ENCODE measurements around the gene GPT2.
"Not testable (repeated sequence)": the region's sequence is repeated elsewhere in the genome, so short reads cannot be mapped to it uniquely, and the experiment has no call there.

The GPT2 gene

GRCh38 chr16:46862555-46863447 is 21.4 kb upstream of the GPT2 start:
- FAIRE-seq (no peak), DNase-seq (ENCODE audit: low spot score) (peak; percentile 10)

- FAIRE-seq (no peak), DNase-seq (ENCODE audit: low spot score) (no peak)
Observed at GRCh38 chr16:46866286-46866685, 17.9 kb upstream of the GPT2 start.

- FAIRE-seq; DNase-seq (ENCODE audit: low spot score): not testable (repeated sequence)
Observed at GRCh38 chr16:46867486-46867885, 16.7 kb upstream of the GPT2 start.

DNA sequence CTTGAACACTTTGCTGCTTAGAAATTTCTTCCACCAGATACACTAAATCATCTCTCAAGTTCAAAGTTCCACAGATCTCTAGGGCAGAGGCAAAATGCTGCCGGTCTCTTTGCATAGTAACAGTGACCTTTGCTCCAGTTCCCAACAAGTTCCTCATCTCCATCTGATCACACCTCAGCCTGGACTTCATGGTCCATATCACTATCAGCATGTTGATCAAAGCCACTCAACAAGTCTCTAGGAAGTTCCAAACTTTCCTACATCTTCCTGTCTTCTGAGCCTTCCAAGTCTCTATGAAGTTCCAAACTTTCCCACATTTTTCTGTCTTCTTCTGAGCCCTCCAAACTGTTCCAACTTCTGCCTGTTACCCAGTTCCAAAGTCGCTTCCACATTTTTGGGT is 15.3 kb upstream of the GPT2 start:
- FAIRE-seq: not testable (repeated sequence)

GRCh38 chr16:46871597-46871996 is 12.6 kb upstream of the GPT2 start:
- FAIRE-seq (no peak), DNase-seq (ENCODE audit: low spot score) (no peak)

More for the DNA sequence above, 15.3 kb upstream of the GPT2 start:
- DNase-seq (ENCODE audit: low spot score): not testable (repeated sequence)

GRCh38 chr16:46873201-46873600 is 11.0 kb upstream of the GPT2 start:
- DNase-seq (ENCODE audit: low spot score) (no peak), FAIRE-seq (no peak)

GRCh38 chr16:46875243-46875642 is 8.9 kb upstream of the GPT2 start:
- FAIRE-seq (no peak), DNase-seq (ENCODE audit: low spot score) (no peak)

GRCh38 chr16:46882304-46882939 is 1.7 kb upstream of the GPT2 start:
- FAIRE-seq: no peak

GRCh38 chr16:46882940-46883307 is 1.2 kb upstream of the GPT2 start:
- no peak for FAIRE-seq
- no peak for DNase-seq (ENCODE audit: low spot score)

More at GRCh38 chr16:46882304-46882939, 1.7 kb upstream of the GPT2 start:
- no peak for DNase-seq (ENCODE audit: low spot score)

DNA sequence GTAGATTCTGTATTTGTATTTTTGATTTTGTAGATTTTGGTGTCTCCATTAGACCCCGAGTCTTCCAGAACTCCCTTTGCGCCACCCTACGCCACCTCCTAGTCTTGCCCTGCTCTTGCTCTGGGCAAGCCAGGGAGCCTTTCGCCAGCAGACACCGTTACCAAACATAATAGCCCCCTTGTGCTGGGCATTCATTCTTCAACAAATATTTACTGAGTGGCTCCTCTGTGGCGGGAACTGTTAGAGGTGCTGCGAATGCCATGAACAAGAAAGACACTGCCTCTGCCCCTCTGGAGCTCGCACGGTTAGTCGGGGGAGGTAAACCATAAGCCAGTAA is 841 bp upstream of the GPT2 start:
- DNase-seq (ENCODE audit: low spot score) (no peak), FAIRE-seq (no peak)

DNA sequence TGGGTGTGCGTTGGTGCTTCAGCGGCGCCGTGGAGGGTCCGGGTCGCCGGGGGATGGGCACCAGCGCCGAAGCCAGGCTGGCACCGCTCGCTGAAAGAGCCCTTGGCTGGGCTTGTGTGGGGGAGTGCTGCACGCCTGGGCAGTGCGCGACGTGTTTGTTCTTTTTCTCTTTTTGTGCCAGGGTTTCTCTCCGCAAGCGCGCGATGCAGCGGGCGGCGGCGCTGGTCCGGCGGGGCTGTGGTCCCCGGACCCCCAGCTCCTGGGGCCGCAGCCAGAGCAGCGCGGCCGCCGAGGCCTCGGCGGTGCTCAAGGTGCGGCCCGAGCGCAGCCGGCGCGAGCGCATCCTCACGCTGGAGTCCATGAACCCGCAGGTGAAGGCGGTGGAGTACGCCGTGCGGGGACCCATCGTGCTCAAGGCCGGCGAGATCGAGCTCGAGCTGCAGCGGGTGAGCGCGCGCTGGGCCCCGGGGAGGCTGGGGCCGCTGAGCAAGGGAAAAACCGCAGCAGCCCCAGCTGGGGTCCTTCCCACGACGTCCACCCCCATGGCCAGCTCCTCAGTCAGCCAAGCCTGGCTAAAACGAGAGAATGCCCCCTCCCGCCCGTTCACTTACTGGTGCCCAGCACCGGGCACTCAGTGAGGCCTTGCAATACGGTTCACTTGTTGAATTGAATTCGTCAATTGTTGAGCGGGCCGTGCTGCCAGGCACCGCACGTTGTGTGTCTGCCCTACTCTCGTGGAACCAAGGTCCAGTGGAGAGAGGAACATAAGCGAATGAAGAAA is 541 bp downstream of the GPT2 start:
- FAIRE-seq: no peak
- DNase-seq (ENCODE audit: low spot score): no peak

DNA sequence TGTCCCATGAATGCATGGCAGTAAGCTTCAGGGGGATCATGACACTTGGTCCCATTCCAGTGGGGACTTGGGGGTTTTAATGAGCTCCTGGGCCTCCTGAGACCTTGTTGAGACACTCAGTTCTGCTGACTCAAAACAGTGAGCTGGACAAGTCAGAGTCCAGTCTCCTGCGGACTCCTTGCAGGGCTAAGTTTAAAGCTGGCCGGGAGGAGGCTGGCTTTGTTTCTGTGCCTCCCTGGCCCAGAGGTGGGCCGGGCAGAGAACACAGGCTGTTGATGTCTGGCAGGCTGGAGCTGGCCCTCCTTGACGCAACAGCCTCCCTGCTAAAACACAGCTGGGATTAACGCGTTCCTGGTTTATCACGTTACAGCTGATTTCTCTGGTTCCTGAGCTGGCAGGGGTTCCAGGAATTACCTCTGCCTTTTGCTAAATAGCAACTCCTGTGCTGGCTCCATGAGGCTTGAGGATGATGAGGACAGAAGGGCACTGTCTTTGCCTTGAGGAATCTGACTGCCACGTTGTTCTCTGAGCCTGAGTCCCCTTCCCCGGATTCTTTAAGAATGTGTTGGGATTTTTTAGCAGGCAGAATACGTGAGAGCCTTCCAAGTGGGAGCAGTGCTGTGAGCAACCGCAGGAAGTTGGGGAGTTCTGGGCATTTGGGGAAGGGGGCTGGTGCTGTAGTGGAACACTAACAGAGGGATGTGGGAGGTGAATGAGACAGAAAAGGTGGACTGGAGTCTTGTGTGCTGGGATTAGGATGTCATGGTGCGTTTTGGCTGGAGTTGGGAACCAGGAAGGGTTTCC is 2.0 kb downstream of the GPT2 start:
- DNase-seq (ENCODE audit: low spot score): no peak
- no peak for FAIRE-seq

- DNase-seq (ENCODE audit: low spot score) (no peak), FAIRE-seq (no peak)
Observed at GRCh38 chr16:46886764-46887523, 2.8 kb downstream of the GPT2 start.

DNA sequence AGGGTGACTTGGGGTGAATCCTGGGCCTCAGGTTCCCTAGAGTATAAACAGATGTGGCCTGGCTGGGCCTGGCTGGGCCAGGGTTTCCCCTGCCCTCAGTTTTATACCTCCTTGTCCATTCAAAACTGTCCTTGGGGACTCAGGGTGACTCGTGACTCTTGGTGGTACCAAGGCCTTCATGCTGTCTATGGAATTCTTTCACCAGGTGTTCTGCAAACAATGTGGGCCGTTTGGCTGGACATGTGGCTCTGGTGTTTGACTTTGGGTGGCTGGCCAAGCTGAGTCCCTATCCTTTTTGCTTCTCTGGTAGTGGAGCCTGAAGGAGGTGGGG is 3.3 kb downstream of the GPT2 start:
- no peak for FAIRE-seq

GRCh38 chr16:46889245-46889941 is 5.2 kb downstream of the GPT2 start:
- no peak for FAIRE-seq
- DNase-seq (ENCODE audit: low spot score): no peak

More for the DNA sequence above, 3.3 kb downstream of the GPT2 start:
- DNase-seq (ENCODE audit: low spot score): no peak

GRCh38 chr16:46889942-46890300 is 5.8 kb downstream of the GPT2 start:
- DNase-seq (ENCODE audit: low spot score) (no peak), FAIRE-seq (no peak)

GRCh38 chr16:46891910-46892309 is 7.7 kb downstream of the GPT2 start:
- DNase-seq (ENCODE audit: low spot score) (no peak), FAIRE-seq (no peak)

- DNase-seq (ENCODE audit: low spot score) (no peak), FAIRE-seq (no peak)
Observed at GRCh38 chr16:46894036-46894672, 10.0 kb downstream of the GPT2 start.

Data from RCC 7860 (cell line).